Measurements from ENCODE around the gene ZNF318.

The ZNF318 gene

DNA sequence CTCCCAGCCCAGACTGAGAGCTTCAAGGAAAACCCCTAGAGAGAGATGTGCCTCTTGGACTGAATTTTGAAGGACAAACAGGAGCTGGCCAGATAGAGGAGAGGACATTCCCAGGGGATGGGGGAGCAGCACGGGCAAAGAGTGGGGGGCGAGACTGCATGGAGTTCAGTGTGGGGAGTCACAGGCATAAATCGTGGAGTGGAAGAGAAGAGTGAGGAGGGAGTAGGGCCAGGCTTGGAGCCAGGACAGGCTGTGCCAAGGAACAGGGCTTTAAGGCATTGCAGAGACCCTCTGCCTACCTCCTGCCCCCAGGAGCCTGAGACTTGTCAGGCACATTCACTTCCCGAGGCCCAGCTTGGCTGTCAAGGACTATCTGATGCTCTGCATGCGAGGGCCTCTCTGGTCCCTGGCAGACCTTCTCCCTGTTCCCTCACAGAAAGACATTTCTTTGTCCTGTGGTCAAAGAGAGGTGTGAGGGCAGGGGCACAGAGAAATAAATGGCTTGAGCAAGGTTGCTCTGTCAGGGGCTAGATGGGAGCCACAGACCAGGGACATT is 76.6 kb downstream of the ZNF318 start:
- TF ChIP-seq, protein P1, sequence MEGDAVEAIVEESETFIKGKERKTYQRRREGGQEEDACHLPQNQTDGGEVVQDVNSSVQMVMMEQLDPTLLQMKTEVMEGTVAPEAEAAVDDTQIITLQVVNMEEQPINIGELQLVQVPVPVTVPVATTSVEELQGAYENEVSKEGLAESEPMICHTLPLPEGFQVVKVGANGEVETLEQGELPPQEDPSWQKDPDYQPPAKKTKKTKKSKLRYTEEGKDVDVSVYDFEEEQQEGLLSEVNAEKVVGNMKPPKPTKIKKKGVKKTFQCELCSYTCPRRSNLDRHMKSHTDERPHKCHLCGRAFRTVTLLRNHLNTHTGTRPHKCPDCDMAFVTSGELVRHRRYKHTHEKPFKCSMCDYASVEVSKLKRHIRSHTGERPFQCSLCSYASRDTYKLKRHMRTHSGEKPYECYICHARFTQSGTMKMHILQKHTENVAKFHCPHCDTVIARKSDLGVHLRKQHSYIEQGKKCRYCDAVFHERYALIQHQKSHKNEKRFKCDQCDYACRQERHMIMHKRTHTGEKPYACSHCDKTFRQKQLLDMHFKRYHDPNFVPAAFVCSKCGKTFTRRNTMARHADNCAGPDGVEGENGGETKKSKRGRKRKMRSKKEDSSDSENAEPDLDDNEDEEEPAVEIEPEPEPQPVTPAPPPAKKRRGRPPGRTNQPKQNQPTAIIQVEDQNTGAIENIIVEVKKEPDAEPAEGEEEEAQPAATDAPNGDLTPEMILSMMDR (conservative IDR thresholded peaks at IDR 0.05; ENCODE audit: low read length), result no peak

DNA sequence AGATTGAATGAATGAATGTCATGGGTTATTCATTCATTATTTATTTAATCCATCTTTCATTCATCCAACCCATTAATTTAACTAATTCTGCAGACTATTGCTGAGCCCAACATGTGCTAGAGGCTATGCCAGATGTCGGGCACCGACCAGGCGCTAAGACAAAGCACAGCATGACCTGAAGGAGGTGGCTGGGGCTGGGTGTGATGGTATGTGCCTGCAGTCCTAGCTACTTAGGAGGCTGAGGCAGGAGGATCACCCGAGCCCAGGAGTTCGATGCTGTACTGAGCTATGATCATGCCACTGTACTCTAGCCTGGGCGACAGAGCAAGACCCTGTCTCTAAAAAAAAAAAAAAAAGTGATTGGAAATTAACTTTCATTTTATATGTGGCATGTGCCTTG is 77.1 kb downstream of the ZNF318 start:
- no peak for DNase-seq (ENCODE audit: low read depth)
- TF ChIP-seq, protein P1 (conservative IDR thresholded peaks at IDR 0.05; ENCODE audit: low read length), result no peak

More for the DNA sequence above, 76.6 kb downstream of the ZNF318 start:
- H3K4me3 ChIP-seq (ENCODE audit: low read length), result no peak overlapping the region
- no peak for DNase-seq (ENCODE audit: low read depth)

DNA sequence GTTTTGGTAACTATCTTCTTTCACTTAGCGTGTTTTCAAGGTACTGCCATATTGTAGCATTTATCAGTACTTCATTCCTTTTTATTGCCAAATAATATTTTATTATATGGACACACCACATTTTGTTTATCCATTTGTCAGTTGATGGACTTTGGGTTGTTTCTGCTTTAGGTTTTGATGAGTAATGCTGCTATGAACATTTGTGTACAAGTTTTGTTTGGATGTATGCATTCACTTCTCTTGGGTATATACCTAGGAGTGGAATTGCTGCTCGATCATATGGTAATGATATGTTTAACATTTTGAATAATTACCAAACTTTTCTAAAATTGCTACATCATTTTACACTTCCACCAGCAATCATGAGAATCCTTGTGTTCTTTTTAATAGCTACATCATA is 77.7 kb downstream of the ZNF318 start:
- no peak for DNase-seq (ENCODE audit: low read depth)
- H3K4me3 ChIP-seq (ENCODE audit: low read length), result no peak overlapping the region

More for the DNA sequence above, 77.1 kb downstream of the ZNF318 start:
- H3K4me3 ChIP-seq (ENCODE audit: low read length), result no peak overlapping the region

DNA sequence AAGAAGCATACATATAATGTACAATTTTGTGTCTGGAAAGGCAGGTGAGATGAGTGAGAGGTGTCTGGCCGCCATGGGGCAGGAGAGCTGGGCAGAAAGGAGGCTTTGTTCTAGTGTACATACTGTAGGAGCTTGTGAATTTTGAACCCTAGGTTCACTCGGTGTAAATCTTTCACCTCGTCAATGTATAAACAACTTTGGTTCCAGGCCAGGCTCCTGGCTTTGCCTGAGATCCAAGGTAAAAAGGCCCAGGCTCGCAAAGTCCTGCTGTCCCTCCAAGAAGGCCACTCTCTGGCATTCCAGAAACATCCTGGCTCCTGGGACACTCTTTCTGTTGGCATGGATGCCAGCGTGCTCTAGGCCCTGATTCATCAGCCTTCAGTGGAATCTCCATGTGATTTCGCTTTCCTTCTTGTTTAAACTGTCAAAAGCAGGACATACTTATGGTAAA is 78.5 kb downstream of the ZNF318 start:
- no peak for DNase-seq (ENCODE audit: low read depth)
- TF ChIP-seq, protein P1 (conservative IDR thresholded peaks at IDR 0.05; ENCODE audit: low read length), result no peak
- no peak overlapping the region for H3K4me3 ChIP-seq (ENCODE audit: low read length)

More for the DNA sequence above, 77.7 kb downstream of the ZNF318 start:
- TF ChIP-seq, protein P1 (conservative IDR thresholded peaks at IDR 0.05; ENCODE audit: low read length), result no peak

DNA sequence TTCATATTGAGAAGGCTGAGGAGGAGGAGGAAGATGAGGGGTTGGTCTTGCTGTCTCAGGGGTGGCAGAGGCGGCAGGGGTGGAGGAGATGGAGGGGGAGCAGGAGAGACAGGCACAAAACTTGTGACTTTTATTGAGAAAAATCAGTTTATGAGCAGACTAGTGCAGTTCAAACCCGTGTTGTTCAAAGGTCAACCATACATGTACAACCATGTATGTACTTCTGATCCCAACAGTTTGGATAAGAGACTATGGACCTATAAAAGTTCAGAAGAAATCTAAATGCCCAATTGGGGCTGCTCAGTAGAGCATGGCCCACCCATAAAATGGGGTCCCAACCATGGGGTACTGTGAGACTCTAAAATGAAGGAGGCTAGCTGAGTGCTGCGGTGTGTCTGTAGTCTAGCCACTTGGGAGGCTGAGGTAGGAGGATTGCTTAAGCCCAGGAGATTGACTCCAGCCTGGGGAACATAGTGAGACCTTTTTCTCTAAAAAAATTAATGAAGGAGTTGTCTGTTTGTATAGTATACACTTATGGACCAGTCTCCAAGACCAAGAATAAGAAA is 79.0 kb downstream of the ZNF318 start:
- no peak overlapping the region for H3K4me3 ChIP-seq (ENCODE audit: low read length)
- TF ChIP-seq, protein P1 (conservative IDR thresholded peaks at IDR 0.05; ENCODE audit: low read length), result no peak
- no peak for DNase-seq (ENCODE audit: low read depth)

DNA sequence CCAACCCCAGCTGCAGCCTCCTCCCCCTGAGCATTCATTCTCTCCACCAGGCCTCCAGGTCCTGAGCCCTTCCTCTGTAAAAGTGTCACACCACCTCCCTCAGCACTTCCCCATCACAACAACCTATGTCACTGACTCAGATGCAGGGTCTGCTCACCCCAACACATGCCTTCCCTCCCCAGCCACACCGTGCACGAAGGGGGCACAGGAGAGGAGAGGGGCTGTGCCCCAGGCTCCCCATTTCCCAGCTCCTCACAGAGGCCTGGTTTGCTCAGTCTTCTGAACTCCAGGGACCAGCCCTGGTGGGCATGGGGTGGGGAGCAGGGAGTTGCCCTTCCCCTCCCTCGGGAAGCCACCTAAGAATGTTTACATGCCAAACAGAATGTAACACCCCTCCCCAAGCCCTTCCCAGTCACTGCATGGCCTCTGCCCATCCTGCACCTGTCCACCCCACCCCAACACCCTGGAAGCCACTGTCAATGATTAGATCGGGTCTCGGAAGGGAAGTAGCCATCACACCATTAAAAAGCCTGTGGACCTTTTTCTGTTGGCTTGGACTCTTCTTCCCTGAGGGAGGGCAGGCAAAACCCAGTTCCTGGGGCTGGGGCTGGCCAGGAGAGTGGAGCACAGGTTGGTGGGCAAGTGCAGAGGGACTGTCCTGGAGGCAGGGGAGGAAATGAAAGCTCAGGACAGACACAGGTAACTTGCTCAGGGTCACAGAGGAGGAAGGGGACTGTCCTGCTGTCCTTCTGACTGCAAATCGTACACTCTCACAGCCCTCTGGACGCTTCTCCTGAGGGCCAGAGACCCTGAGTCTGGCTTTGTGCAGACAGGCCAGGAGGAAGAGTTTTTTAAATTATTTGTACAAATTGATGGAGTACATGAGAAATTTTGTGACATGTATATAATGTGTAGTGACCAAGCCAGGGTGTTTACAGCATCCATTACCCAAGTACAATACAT is 81.4 kb downstream of the ZNF318 start:
- no peak overlapping the region for H3K4me3 ChIP-seq (ENCODE audit: low read length)
- TF ChIP-seq, protein P1 (conservative IDR thresholded peaks at IDR 0.05; ENCODE audit: low read length), result no peak
- no peak for DNase-seq (ENCODE audit: low read depth)
